Fibroblast of lung (primary cell): ENCODE results near the gene PIWIL4. TPM values are rescaled to one million over a fixed set of nuclear protein-coding genes. Genes with fewer than 3 reads are reported as not detected.

ENCODE experiments used
- DNase-seq, 2 donors: peaks; one replicate each; pipeline versions ENCODE4 v3.0.0 to v3.0.0-alpha.2; 2010; ENCODE audit warnings: low read depth in 2 of 2
- H2AFZ ChIP-seq: 2 replicates; pipeline ENCODE4 v1.5.1; 2012; ENCODE audit warnings: low read length, control low read depth, inconsistent platforms
- H3K27ac ChIP-seq: 2 replicates; pipeline ENCODE4 v1.5.1; 2011; ENCODE audit warnings: low read length, control low read depth; ENCODE audit not compliant: insufficient read depth
- H3K27me3 ChIP-seq: 2 replicates; pipeline ENCODE4 v1.5.1; 2011; ENCODE audit warnings: mild to moderate bottlenecking, low read length; ENCODE audit not compliant: control insufficient read depth, insufficient read depth
- H3K36me3 ChIP-seq: 2 replicates; pipeline ENCODE4 v1.5.1; 2011; ENCODE audit warnings: low read length; ENCODE audit not compliant: control insufficient read depth, insufficient read depth
- H3K4me1 ChIP-seq: 2 replicates; pipeline ENCODE4 v1.5.1; 2011; ENCODE audit warnings: low read length; ENCODE audit not compliant: control insufficient read depth, insufficient read depth; ENCODE audit errors: extremely low read depth
- H3K4me2 ChIP-seq: 2 replicates; pipeline ENCODE4 v1.5.1; 2011; ENCODE audit warnings: low read length, control low read depth; ENCODE audit not compliant: insufficient read depth; ENCODE audit errors: extremely low read depth
- H3K4me3 ChIP-seq, 4 experiments: fragments of 200-600 bp in 1 of 4; sonication (generic) in 1 of 4; replicated peaks in 1 of 4; 2 replicates each; pipeline ENCODE4 v1.5.1; 2011 to 2016; ENCODE audit warnings: low read length in 4 of 4, low read depth in 3 of 4, mild to moderate bottlenecking in 3 of 4, control low read depth in 2 of 4, inconsistent platforms in 1 of 4, mixed read lengths in 1 of 4; ENCODE audit not compliant: insufficient read depth in 1 of 4; ENCODE audit errors: control extremely low read depth in 1 of 4
- H3K79me2 ChIP-seq: 2 replicates; pipeline ENCODE4 v1.5.1; 2012; ENCODE audit warnings: mild to moderate bottlenecking, low read length, inconsistent platforms; ENCODE audit not compliant: control insufficient read depth, insufficient read depth
- H3K9ac ChIP-seq: 2 replicates; pipeline ENCODE4 v1.5.1; 2011; ENCODE audit warnings: mild to moderate bottlenecking, low read length, control low read depth; ENCODE audit not compliant: insufficient read depth
- H3K9me3 ChIP-seq: 2 replicates; pipeline ENCODE4 v1.5.1; 2012; ENCODE audit warnings: low read depth, low read length; ENCODE audit not compliant: control insufficient read depth, insufficient read depth
- H4K20me1 ChIP-seq: 2 replicates; pipeline ENCODE4 v1.5.1; 2011; ENCODE audit warnings: low read length; ENCODE audit not compliant: control insufficient read depth, insufficient read depth; ENCODE audit errors: extremely low read depth
- CTCF ChIP-seq, 2 donors: IDR thresholded peaks in 1 of 2; conservative IDR thresholded peaks in 1 of 2; 1 replicate in 1 of 2; 2 replicates in 1 of 2; pipeline ENCODE4 v1.5.1; 2011 to 2012; ENCODE audit warnings: low read length in 2 of 2, control low read depth in 1 of 2, inconsistent platforms in 1 of 2, low read depth in 1 of 2, mild to moderate bottlenecking in 1 of 2
- EZH2 ChIP-seq: IDR thresholded peaks from 2 replicates; pipeline ENCODE4 v1.5.1; 2012; ENCODE audit warnings: low read length, control low read depth, mild to moderate bottlenecking; ENCODE audit errors: missing control alignments
- polyA plus RNA-seq, 2 donors: library from polyadenylated mRNA; depleted of rRNA in 1 of 2; stranded (reverse) in 1 of 2; unstranded in 1 of 2; fragments of >200 nt; gene quantifications; 2 replicates each; pipeline ENCODE4 v1.2.1, GENCODE V29; 2011 to 2012; ENCODE audit warnings: missing spikeins in 1 of 2
- total RNA-seq: library from RNA; depleted of rRNA; stranded (reverse); fragments of >200 nt; gene quantifications from 2 replicates; pipeline ENCODE4 v1.2.1, GENCODE V29; 2014

The PIWIL4 gene
- total and polyA plus RNA-seq, 2 donors (not counting 1 experiment from before 2014, with no cell fraction given) = 1.2 to 3.3 TPM

GRCh38 chr11:94658386-94658785, 91.2 kb downstream of the PIWIL4 start:
- Histone ChIP-seq H3K27ac (no peak overlapping the region), H4K20me1 (no peaks in the 10 kb centered on the region), H3K4me1 (no peaks in the 10 kb centered on the region), H3K4me2 (no peak overlapping the region), H3K9ac (no peak overlapping the region), H3K9me3 (no peaks in the 10 kb centered on the region), H3K27me3 (peaks cover 4% of the 10 kb centered on the region), H2AFZ (no peak overlapping the region), H3K79me2 (no peaks in the 10 kb centered on the region), H3K36me3 (no peaks in the 10 kb centered on the region), H3K4me3 (no peak overlapping the region)
- TF ChIP-seq CTCF (conservative IDR thresholded peaks at IDR 0.05 in 1 of 2, IDR thresholded peaks at IDR 0.05 in 1 of 2; ENCODE audit: low read depth in 1 of 2, low read length in 2 of 2) (no peak), EZH2 (no peak)
- no peak for DNase-seq

GRCh38 chr11:94658888-94659287, 91.7 kb downstream of the PIWIL4 start:
- no peak for DNase-seq
- Histone ChIP-seq H3K4me3 (no peak overlapping the region), H3K9me3 (no peaks in the 10 kb centered on the region), H3K79me2 (no peaks in the 10 kb centered on the region), H2AFZ (no peak overlapping the region), H3K27me3 (peaks cover 4% of the 10 kb centered on the region), H4K20me1 (no peaks in the 10 kb centered on the region), H3K27ac (no peak overlapping the region), H3K4me1 (no peaks in the 10 kb centered on the region), H3K9ac (no peak overlapping the region), H3K36me3 (no peaks in the 10 kb centered on the region), H3K4me2 (no peak overlapping the region)
- TF ChIP-seq EZH2 (no peak), CTCF (conservative IDR thresholded peaks at IDR 0.05 in 1 of 2, IDR thresholded peaks at IDR 0.05 in 1 of 2; ENCODE audit: low read depth in 1 of 2, low read length in 2 of 2) (no peak)

DNA sequence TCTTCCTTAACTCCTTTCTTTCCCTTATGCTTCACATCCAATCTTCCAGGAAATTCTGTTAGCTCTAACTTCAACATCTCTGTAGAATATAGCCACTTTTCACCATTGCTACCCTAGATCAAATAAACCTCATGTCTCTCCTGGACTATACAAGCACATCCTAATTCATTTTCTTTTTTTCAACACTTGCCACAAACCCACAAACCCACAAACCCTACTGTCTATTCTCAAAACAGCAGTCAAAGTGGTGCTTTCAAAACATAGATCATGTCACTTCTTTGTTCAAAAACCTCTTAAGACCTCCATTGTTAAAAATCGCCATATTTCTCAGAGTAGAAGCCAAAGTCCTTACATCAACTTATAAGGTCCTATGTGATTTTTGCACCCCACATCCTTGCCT, 94.3 kb downstream of the PIWIL4 start:
- Histone ChIP-seq H3K4me2 (no peak overlapping the region), H3K79me2 (no peaks in the 10 kb centered on the region), H3K4me1 (no peaks in the 10 kb centered on the region), H3K9me3 (no peaks in the 10 kb centered on the region), H3K9ac (no peak overlapping the region), H3K4me3 (no peak overlapping the region), H4K20me1 (no peaks in the 10 kb centered on the region), H3K36me3 (no peaks in the 10 kb centered on the region), H3K27me3 (peaks cover 4% of the 10 kb centered on the region), H3K27ac (no peak overlapping the region), H2AFZ (no peak overlapping the region)
- no peak for DNase-seq
- no peak for TF ChIP-seq CTCF (conservative IDR thresholded peaks at IDR 0.05 in 1 of 2, IDR thresholded peaks at IDR 0.05 in 1 of 2; ENCODE audit: low read depth in 1 of 2, low read length in 2 of 2)
